SH-SY5Y (cell line): ENCODE data around the gene PGM2.

Experiments
- GATA2 ChIP-seq: IDR thresholded peaks from 2 replicates; pipeline ENCODE4 v1.6.1; 2011; ENCODE audit warnings: mild to moderate bottlenecking, low read depth, low read length
- GATA3 ChIP-seq: IDR thresholded peaks from 2 replicates; pipeline ENCODE4 v1.6.1; 2011; ENCODE audit warnings: low read depth, mild to moderate bottlenecking, low read length, moderate library complexity

DNA sequence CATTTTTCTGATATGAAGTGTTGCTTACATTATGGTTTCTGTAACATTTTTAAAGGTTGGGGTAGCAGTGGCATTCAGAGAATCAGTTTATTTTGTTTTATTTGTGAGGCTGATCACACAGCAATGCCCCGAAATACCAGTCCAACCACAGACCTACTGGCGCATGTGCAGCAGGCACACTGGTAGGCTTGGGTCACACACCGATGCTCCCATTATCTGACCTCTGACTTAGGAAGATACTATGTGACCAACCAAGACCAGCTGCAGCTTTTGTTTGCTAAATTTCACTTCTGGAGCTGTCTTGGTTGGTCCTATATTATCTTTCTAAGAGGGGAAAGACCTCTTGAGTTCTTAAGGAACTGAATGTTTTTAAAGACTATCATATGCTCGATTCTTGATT lies 18.7 kb downstream of the PGM2 start:
- no peak for TF ChIP-seq GATA2
- TF ChIP-seq GATA3: no peak
